Measurements from ENCODE around the gene JPH3.
"Not testable (repeated sequence)": the region's sequence is repeated elsewhere in the genome, so short reads cannot be mapped to it uniquely, and the experiment has no call there.

The JPH3 gene

GRCh38 chr16:87654826-87655225 is 52.5 kb downstream of the JPH3 start:
- no peak for DNase-seq (ENCODE audit: low read depth)

GRCh38 chr16:87656328-87656727 is 54.0 kb downstream of the JPH3 start:
- no peak for DNase-seq (ENCODE audit: low read depth)

GRCh38 chr16:87657621-87658192 is 55.4 kb downstream of the JPH3 start:
- no peak for DNase-seq (ENCODE audit: low read depth)

GRCh38 chr16:87658564-87659225 is 56.4 kb downstream of the JPH3 start:
- DNase-seq (ENCODE audit: low read depth), result no peak

GRCh38 chr16:87661561-87661960 is 59.3 kb downstream of the JPH3 start:
- DNase-seq (ENCODE audit: low read depth), result no peak

GRCh38 chr16:87662254-87663204 is 60.2 kb downstream of the JPH3 start:
- no peak for DNase-seq (ENCODE audit: low read depth)

GRCh38 chr16:87664792-87665191 is 62.5 kb downstream of the JPH3 start:
- DNase-seq (ENCODE audit: low read depth), result no peak

- DNase-seq (ENCODE audit: low read depth), result no peak
These were observed 62.9 kb downstream of the JPH3 start for GRCh38 chr16:87665193-87665592.

GRCh38 chr16:87666919-87667318 is 64.6 kb downstream of the JPH3 start:
- DNase-seq (ENCODE audit: low read depth), result no peak

- DNase-seq (ENCODE audit: low read depth), result no peak
These were observed 65.1 kb downstream of the JPH3 start for GRCh38 chr16:87667443-87667842.

GRCh38 chr16:87667946-87668345 is 65.6 kb downstream of the JPH3 start:
- no peak for DNase-seq (ENCODE audit: low read depth)

GRCh38 chr16:87669672-87670071 is 67.4 kb downstream of the JPH3 start:
- no peak for DNase-seq (ENCODE audit: low read depth)

- no peak for DNase-seq (ENCODE audit: low read depth)
These were observed 68.9 kb downstream of the JPH3 start for GRCh38 chr16:87671221-87671620.

GRCh38 chr16:87671715-87672270 is 69.5 kb downstream of the JPH3 start:
- no peak for DNase-seq (ENCODE audit: low read depth)

- DNase-seq (ENCODE audit: low read depth), result no peak
These were observed 72.1 kb downstream of the JPH3 start for GRCh38 chr16:87674419-87674818.

- no peak for DNase-seq (ENCODE audit: low read depth)
These were observed 72.9 kb downstream of the JPH3 start for GRCh38 chr16:87675111-87675719.

GRCh38 chr16:87677830-87678229 is 75.5 kb downstream of the JPH3 start:
- DNase-seq (ENCODE audit: low read depth), result no peak

- no peak for DNase-seq (ENCODE audit: low read depth)
These were observed 76.3 kb downstream of the JPH3 start for GRCh38 chr16:87678618-87679017.

- DNase-seq (ENCODE audit: low read depth), result no peak
These were observed 77.4 kb downstream of the JPH3 start for GRCh38 chr16:87679593-87680271.

- DNase-seq (ENCODE audit: low read depth), result no peak
These were observed 78.0 kb downstream of the JPH3 start for GRCh38 chr16:87680272-87680644.

- DNase-seq (ENCODE audit: low read depth), result not testable (repeated sequence)
These were observed 78.8 kb downstream of the JPH3 start for GRCh38 chr16:87681051-87681602.
